ENCODE measurements around the gene FOXA2.

DNA sequence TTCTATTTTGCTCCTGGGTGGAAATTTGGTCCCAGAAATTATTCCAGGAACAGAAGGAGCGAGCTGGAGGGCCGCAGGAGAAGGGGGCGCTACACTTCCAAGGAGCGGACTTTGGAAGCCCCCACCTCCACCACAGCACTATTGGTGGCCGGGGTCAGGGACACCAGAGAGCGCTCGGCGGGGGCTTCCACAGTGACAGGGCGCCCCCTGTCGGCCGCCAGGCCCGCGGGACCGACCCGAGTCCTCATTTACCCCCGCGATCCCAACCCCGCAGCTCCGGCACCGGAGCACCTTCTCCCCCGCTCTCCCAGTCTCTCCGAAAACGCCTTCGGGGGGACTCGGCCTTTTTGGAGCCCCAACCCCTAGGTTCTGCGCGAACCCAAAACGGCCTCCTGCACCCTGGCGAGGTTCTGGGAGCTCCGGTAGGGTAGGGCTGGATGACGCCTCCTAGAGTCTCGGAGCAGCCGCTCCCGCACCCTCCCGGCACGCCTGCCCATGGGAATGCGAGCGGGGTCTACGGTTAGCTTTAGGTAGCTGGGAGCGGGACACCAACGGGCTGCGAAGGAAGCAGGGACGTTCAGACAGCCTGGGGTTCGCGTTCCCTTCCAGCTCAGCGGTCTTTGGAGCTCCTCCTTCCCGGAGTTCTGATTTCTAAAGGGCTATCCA lies 2.4 kb upstream of the FOXA2 start:
- TF ChIP-seq, protein P1, sequence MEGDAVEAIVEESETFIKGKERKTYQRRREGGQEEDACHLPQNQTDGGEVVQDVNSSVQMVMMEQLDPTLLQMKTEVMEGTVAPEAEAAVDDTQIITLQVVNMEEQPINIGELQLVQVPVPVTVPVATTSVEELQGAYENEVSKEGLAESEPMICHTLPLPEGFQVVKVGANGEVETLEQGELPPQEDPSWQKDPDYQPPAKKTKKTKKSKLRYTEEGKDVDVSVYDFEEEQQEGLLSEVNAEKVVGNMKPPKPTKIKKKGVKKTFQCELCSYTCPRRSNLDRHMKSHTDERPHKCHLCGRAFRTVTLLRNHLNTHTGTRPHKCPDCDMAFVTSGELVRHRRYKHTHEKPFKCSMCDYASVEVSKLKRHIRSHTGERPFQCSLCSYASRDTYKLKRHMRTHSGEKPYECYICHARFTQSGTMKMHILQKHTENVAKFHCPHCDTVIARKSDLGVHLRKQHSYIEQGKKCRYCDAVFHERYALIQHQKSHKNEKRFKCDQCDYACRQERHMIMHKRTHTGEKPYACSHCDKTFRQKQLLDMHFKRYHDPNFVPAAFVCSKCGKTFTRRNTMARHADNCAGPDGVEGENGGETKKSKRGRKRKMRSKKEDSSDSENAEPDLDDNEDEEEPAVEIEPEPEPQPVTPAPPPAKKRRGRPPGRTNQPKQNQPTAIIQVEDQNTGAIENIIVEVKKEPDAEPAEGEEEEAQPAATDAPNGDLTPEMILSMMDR (IDR thresholded peaks at IDR 0.05) = peak in 1 of 2 donors; percentile 24
- TF ChIP-seq POLR2AphosphoS5 (IDR thresholded peaks at IDR 0.05) (no peak), EP300 (IDR thresholded peaks at IDR 0.05) (no peak), POLR2A (IDR thresholded peaks at IDR 0.05) (no peak)
